Esophagus muscularis mucosa (tissue), 4 donors: ENCODE data around the gene FAN1. TPM values are rescaled to one million over a fixed set of nuclear protein-coding genes. Genes with fewer than 3 reads are reported as not detected.

Experiments used
- DNase-seq: peaks from one replicate; pipeline ENCODE4 v3.0.0-alpha.2; 2017; ENCODE audit errors: extremely low spot score
- H3K27ac ChIP-seq, 4 donors: fragments of 200-600 bp; sonication (generic); replicated peaks in 1 of 4; 1 replicate in 3 of 4; 2 replicates in 1 of 4; pipeline ENCODE4 v1.5.1; 2016 to 2019; ENCODE audit warnings: mild to moderate bottlenecking in 1 of 4
- H3K27me3 ChIP-seq, 4 donors: fragments of 200-600 bp; sonication (generic); one replicate each; pipeline versions ENCODE4 v1.5.1 to v1.6.0; 2016 to 2019
- H3K36me3 ChIP-seq, 4 donors: fragments of 200-600 bp; sonication (generic); one replicate each; pipeline ENCODE4 v1.5.1; 2016 to 2019
- H3K4me1 ChIP-seq, 4 donors: fragments of 200-600 bp; sonication (generic); one replicate each; pipeline ENCODE4 v1.5.1; 2016 to 2019
- H3K4me3 ChIP-seq, 4 donors: fragments of 200-600 bp; sonication (generic); 1 replicate in 2 of 4; 2 replicates in 2 of 4; pipeline ENCODE4 v1.5.1; 2016 to 2019; ENCODE audit warnings: mild to moderate bottlenecking in 4 of 4, moderate library complexity in 1 of 4
- H3K9me3 ChIP-seq, 4 donors: fragments of 200-600 bp; sonication (generic); 1 replicate in 3 of 4; 2 replicates in 1 of 4; pipeline ENCODE4 v1.5.1; 2016 to 2019
- EP300 ChIP-seq: sonication (generic); formaldehyde crosslinking; IDR thresholded peaks from one replicate; pipeline ENCODE4 v1.6.1; 2017; ENCODE audit warnings: antibody characterized with exemption
- POLR2A ChIP-seq: fragments of 450-650 bp; IDR thresholded peaks from one replicate; pipeline ENCODE4 v1.6.1; 2017; ENCODE audit warnings: antibody characterized with exemption, moderate library complexity, mild to moderate bottlenecking, low read depth
- POLR2AphosphoS5 ChIP-seq, 2 donors: sonication (generic); formaldehyde crosslinking; IDR thresholded peaks; one replicate each; pipeline ENCODE4 v1.6.1; 2017; ENCODE audit warnings: antibody characterized with exemption in 2 of 2
- WGBS: methylation state at CpG from one replicate; pipeline ENCODE4 v1.1.5; 2018; 5-methylcytosine and 5-hydroxymethylcytosine counted together
- intact Hi-C: fragments of 100-400 bp; cut with DNase I; formaldehyde crosslinking; loops from one replicate; pipeline ENCODE4 v1.15.1; 2023
- total RNA-seq, 4 donors: library from RNA; depleted of rRNA; stranded (reverse); fragments of >200 nt; gene quantifications; one replicate each; pipeline versions ENCODE4 v1.1.0 to v1.2.1, GENCODE V29; 2016
- TF ChIP-seq, protein P1 (sequence below), 3 experiments: fragments of 200-600 bp in 2 of 3; fragments of 450-650 bp in 1 of 3; sonication (generic) in 2 of 3; IDR thresholded peaks; one replicate each; pipeline ENCODE4 v1.5.1; 2017 to 2019; ENCODE audit warnings: antibody characterized with exemption in 3 of 3, mild to moderate bottlenecking in 2 of 3, moderate library complexity in 1 of 3

The FAN1 gene
- total RNA-seq, 4 donors from 2014 or later = 13.6 to 18.7 (median 17.4) TPM

GRCh38 chr15:30926161-30926560 is 22.4 kb downstream of the FAN1 start:
- Histone ChIP-seq H3K27me3 (no peaks in the 10 kb centered on the region), H3K4me3 (no peak overlapping the region), H3K9me3 (no peaks in the 10 kb centered on the region), H3K27ac (no peak overlapping the region), H3K36me3 (peaks cover 50 to 95% (median 86%) of the 10 kb centered on the region in 4 donors), H3K4me1 (peaks cover 0 to 21% (median 6%) of the 10 kb centered on the region in 4 donors)
- DNase-seq = peak; percentile 55
- WGBS = 95% methylated on average over 8 of the region's 8 CpGs
- intact Hi-C loops = no loop called here
- TF ChIP-seq, protein P1, sequence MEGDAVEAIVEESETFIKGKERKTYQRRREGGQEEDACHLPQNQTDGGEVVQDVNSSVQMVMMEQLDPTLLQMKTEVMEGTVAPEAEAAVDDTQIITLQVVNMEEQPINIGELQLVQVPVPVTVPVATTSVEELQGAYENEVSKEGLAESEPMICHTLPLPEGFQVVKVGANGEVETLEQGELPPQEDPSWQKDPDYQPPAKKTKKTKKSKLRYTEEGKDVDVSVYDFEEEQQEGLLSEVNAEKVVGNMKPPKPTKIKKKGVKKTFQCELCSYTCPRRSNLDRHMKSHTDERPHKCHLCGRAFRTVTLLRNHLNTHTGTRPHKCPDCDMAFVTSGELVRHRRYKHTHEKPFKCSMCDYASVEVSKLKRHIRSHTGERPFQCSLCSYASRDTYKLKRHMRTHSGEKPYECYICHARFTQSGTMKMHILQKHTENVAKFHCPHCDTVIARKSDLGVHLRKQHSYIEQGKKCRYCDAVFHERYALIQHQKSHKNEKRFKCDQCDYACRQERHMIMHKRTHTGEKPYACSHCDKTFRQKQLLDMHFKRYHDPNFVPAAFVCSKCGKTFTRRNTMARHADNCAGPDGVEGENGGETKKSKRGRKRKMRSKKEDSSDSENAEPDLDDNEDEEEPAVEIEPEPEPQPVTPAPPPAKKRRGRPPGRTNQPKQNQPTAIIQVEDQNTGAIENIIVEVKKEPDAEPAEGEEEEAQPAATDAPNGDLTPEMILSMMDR (IDR thresholded peaks at IDR 0.05) = no peak
- no peak for TF ChIP-seq POLR2A
- no peak for TF ChIP-seq EP300
- no peak for TF ChIP-seq POLR2AphosphoS5 (IDR thresholded peaks at IDR 0.05)

DNA sequence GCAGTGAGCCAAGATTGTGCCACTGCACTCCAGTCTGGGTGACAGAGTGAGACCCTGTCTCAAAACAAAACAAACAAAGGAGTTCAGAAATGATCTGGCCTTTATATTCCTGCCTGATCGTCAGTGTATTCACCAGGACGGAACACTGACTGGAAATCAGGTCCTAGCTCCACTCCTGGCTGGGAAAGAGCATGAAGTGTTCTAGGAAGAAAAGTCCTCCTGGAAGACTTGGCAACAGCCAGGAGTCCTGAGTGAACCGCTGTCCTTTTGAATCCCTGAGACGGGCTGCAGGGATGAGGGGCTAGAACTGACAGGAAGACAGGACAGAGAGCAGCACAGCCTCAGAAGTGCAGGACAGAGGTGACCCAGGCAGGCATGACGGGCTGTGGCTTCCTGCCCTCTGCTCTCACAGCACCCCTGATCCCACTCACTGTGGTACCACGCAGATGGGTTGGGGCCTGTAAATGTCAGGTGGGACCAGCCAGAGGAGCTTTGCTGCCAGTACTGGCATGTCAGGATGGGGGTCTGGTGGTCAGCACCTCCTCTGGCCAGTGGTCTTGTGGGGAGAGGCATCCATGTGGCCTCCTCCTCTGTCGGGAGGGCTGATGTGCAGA is 23.5 kb downstream of the FAN1 start:
- no peaks in the 10 kb centered on the region for H3K9me3 ChIP-seq
- peaks cover 50 to 93% (median 80%) of the 10 kb centered on the region in 4 donors for H3K36me3 ChIP-seq
- no peak overlapping the region for H3K4me3 ChIP-seq
- TF ChIP-seq POLR2A (no peak), EP300 (no peak)
- TF ChIP-seq, protein P1 (IDR thresholded peaks at IDR 0.05) = no peak
- no peaks in the 10 kb centered on the region for H3K27me3 ChIP-seq
- WGBS = 82% methylated on average over 7 of the region's 7 CpGs
- peak; percentile 87 for DNase-seq
- peaks cover 0 to 11% (median 1%) of the 10 kb centered on the region in 4 donors for H3K4me1 ChIP-seq
- intact Hi-C loops = no loop called here
- no peak overlapping the region for H3K27ac ChIP-seq

- H3K27me3 ChIP-seq = no peaks in the 10 kb centered on the region
- peaks cover 0 to 3% (median 1%) of the 10 kb centered on the region in 4 donors for H3K4me1 ChIP-seq
- H3K4me3 ChIP-seq = no peak overlapping the region
- H3K36me3 ChIP-seq = peaks cover 50 to 92% (median 73%) of the 10 kb centered on the region in 4 donors
- 93% methylated on average over 3 of the region's 5 CpGs for WGBS
- TF ChIP-seq POLR2A = no peak
- TF ChIP-seq EP300 = no peak
- TF ChIP-seq, protein P1 (IDR thresholded peaks at IDR 0.05) = no peak
- TF ChIP-seq POLR2AphosphoS5 (IDR thresholded peaks at IDR 0.05) = no peak
- intact Hi-C loops = no loop called here
- no peak overlapping the region for H3K27ac ChIP-seq
- no peak for DNase-seq
- H3K9me3 ChIP-seq = no peaks in the 10 kb centered on the region
These were observed 24.4 kb downstream of the FAN1 start for GRCh38 chr15:30928076-30928475.

GRCh38 chr15:30929064-30929669 is 25.5 kb downstream of the FAN1 start:
- H3K27me3 ChIP-seq = no peaks in the 10 kb centered on the region
- intact Hi-C loops = no loop called here
- no peaks in the 10 kb centered on the region for H3K4me1 ChIP-seq
- H3K9me3 ChIP-seq = no peaks in the 10 kb centered on the region
- H3K27ac ChIP-seq = no peak overlapping the region
- TF ChIP-seq POLR2AphosphoS5 (IDR thresholded peaks at IDR 0.05) (no peak), EP300 (no peak), POLR2A (no peak)
- TF ChIP-seq, protein P1 (IDR thresholded peaks at IDR 0.05) = no peak
- no peak overlapping the region for H3K4me3 ChIP-seq
- 81% methylated on average over 9 of the region's 10 CpGs for WGBS
- DNase-seq = peak; percentile 88
- H3K36me3 ChIP-seq = peaks cover 46 to 88% (median 72%) of the 10 kb centered on the region in 4 donors
